ENCODE measurements around the gene NPHS2. TPM values are rescaled to one million over a fixed set of nuclear protein-coding genes. Genes with fewer than 3 reads are reported as not detected.
A peak's percentile ranks its signal among the peaks of the same experiment; 100 is the strongest.

Gene NPHS2
- total RNA-seq, 4 donors from 2014 or later: not detected

DNA sequence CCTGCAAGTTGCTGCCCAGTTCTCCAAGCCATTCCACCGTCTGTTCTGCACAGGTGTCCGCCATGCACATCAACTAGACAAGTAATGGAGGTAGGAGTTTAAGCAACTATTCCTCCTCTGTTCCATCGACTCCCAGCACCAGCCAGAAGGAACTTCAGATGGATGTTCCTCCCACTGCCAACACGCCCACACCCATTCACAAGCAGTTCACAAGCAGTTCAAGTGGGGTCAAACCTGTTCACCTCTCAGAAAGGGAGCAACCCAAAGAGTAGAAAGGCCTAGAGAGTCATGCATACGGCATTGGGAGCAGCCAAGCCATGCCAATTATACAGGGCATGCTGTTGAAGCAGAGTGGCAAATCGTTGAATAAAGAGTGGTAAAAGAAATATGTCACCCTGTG lies 11.6 kb upstream of the NPHS2 start:
- intact Hi-C loops (cut with DNase I; ENCODE audit: low total_unique reads): no loop called here

DNA sequence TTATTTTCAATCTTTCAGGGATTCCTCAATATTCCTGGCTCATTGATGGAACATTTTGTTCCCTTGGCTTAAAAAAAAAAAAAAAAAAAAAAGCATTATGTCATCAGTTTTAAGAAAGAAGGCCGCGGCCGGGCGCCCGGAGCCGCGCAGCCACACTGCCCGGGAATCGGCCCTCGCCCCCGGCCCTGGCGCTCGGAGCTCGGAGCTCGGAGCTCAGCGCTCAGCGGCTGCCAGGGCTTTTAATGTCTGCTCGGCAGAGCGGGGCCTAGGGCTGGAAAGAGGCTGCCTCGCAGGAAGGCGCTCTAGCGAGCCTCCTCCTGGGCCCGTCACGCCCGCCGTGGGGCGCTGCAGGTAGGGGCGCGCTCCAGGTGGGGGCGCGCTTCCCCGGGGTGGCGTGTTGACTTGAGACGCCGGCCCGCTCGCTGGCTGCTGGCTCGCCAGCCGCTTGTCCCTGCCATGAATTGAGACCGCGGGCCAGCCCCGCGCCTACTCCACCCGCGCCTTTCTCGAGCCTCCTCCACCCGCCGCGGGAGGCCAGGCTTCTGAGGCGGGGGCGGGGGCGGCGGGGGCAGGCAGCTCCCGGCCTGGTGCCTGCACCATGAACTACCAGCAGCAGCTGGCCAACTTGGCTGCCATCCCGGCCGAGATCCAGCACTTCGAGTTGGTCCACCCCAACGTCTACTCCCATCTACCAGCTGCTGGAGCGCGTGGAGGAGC lies 10.5 kb upstream of the NPHS2 start:
- WGBS, 2 donors: 2 to 10% methylated on average over 39 to 42 of the region's 60 CpGs

More for the DNA sequence above, 11.6 kb upstream of the NPHS2 start:
- H3K4me3 ChIP-seq (ENCODE audit: low read depth, poor library complexity, severe bottlenecking): no peak overlapping the region
- TF ChIP-seq, protein P1, sequence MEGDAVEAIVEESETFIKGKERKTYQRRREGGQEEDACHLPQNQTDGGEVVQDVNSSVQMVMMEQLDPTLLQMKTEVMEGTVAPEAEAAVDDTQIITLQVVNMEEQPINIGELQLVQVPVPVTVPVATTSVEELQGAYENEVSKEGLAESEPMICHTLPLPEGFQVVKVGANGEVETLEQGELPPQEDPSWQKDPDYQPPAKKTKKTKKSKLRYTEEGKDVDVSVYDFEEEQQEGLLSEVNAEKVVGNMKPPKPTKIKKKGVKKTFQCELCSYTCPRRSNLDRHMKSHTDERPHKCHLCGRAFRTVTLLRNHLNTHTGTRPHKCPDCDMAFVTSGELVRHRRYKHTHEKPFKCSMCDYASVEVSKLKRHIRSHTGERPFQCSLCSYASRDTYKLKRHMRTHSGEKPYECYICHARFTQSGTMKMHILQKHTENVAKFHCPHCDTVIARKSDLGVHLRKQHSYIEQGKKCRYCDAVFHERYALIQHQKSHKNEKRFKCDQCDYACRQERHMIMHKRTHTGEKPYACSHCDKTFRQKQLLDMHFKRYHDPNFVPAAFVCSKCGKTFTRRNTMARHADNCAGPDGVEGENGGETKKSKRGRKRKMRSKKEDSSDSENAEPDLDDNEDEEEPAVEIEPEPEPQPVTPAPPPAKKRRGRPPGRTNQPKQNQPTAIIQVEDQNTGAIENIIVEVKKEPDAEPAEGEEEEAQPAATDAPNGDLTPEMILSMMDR (IDR thresholded peaks at IDR 0.05): no peak
- no peak for TF ChIP-seq POLR2A (IDR thresholded peaks at IDR 0.05)
- no peak for DNase-seq (ENCODE audit: low spot score in 2 of 2)
- WGBS, 2 donors: 92 to 97% methylated on average over 6 of the region's 6 CpGs

DNA sequence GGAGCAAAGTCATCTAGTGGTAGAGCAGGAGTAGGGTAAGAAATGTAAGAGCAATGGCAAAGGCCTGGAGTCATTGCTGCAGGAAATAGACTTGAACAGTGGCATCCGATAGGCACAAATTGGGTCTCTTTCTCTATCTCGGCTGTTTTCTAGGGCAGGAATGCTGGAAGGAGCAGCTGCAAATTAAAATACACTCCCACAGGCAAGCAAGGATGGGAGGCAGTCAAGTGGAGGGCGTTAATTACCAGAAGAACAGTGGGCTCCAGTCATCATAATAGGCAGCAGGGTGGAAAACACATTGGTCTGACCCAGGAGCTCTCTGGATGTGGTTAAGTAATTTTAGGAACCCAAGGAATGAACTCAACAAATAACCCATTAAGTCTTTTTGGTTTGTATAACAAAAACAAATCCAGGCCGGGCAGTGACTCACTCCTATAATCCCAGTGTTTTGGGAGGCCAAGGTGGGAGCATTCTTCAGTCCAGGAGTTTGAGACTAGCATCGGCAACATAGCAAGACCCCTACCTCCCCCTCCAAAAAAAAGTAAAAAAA lies 8.1 kb upstream of the NPHS2 start:
- no peak overlapping the region for H3K4me3 ChIP-seq (ENCODE audit: low read depth, poor library complexity, severe bottlenecking)
- intact Hi-C loops (cut with DNase I; ENCODE audit: low total_unique reads): no loop called here
- no peak for DNase-seq (ENCODE audit: low spot score in 2 of 2)
- 88 to 92% methylated on average over 5 of the region's 5 CpGs for WGBS, 2 donors
- TF ChIP-seq, protein P1 (IDR thresholded peaks at IDR 0.05): no peak

More for the DNA sequence above, 10.5 kb upstream of the NPHS2 start:
- intact Hi-C loops (cut with DNase I; ENCODE audit: low total_unique reads): no loop called here
- DNase-seq (ENCODE audit: low spot score in 2 of 2): peak; percentile 42 to 89
- TF ChIP-seq POLR2A (IDR thresholded peaks at IDR 0.05): no peak
- TF ChIP-seq, protein P1 (IDR thresholded peaks at IDR 0.05): no peak
- H3K4me3 ChIP-seq (ENCODE audit: low read depth, poor library complexity, severe bottlenecking): no peak overlapping the region

DNA sequence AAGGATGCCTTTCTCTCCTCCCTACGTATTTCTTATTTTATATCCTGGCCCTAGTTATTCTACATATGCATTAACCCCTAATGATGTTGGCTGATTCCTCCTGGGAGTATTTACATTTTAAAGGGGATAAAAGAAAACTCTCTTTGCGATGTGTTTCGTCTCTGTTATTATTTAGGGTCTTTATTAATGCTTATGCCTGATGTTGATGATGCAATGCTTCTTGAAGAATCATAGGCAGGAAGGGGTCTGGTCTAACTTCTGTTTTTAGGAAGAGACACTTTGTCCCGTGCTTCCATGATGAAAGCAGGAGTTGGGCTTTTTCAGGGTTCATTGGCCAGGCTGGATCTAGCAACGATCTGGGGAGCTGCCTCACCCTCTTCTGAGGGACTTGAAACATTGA lies 761 bp upstream of the NPHS2 start:
- intact Hi-C loops (cut with DNase I; ENCODE audit: low total_unique reads): no loop called here
- H3K4me3 ChIP-seq (ENCODE audit: low read depth, poor library complexity, severe bottlenecking): no peak overlapping the region
- 31% methylated on average over 5 of the region's 5 CpGs for WGBS, 2 donors
- TF ChIP-seq, protein P1 (IDR thresholded peaks at IDR 0.05): no peak
- no peak for TF ChIP-seq POLR2A (IDR thresholded peaks at IDR 0.05)
- no peak for DNase-seq (ENCODE audit: low spot score in 2 of 2)

DNA sequence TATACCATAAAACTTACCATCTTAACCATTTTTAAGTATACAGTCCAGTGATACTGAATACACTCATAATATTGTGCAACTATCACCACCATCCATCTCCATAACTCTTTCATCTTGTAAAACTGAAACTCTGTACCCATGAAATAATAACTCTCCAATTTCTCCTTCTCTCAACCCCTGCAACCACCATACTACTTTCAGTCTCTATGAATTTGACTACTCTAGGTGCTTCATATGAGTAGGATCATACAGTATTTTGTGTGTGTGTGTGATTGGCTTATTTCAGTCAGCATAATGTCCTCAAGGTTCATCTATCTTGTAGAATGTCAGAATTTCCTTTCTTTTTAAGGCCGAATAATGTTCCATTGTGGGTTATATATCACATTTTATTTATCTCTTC lies 17.7 kb downstream of the NPHS2 start:
- no peak for DNase-seq (ENCODE audit: low spot score in 2 of 2)
- intact Hi-C loops (cut with DNase I; ENCODE audit: low total_unique reads): no loop called here
- 97 to 100% methylated on average over 1 of the region's 1 CpG for WGBS, 2 donors
- no peak overlapping the region for H3K4me3 ChIP-seq (ENCODE audit: low read depth, poor library complexity, severe bottlenecking)
- no peak for TF ChIP-seq POLR2A (IDR thresholded peaks at IDR 0.05)
- TF ChIP-seq, protein P1 (IDR thresholded peaks at IDR 0.05): no peak

DNA sequence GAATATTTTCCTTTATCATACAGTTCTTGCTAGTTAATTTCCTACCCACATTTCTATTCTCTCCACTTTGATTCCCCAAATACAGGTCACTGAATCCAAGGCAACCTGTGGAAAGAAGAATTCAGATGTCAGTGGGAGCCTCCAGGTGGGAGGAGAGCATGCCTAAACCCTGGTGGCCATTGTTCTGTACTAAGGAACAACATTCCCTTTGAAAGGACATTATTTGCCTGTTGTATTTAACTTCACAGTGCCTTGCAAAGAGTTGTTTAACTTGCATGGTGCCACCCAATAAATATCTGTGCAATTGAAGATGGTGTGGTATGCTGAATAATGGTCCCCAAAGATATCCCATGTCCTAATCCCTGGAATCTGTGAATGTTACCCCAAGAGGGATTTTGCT lies 21.3 kb downstream of the NPHS2 start:
- no peak for DNase-seq (ENCODE audit: low spot score in 2 of 2)
- intact Hi-C loops (cut with DNase I; ENCODE audit: low total_unique reads): no loop called here
- TF ChIP-seq, protein P1 (IDR thresholded peaks at IDR 0.05): no peak
- TF ChIP-seq POLR2A (IDR thresholded peaks at IDR 0.05): no peak

More for the DNA sequence above, 21.3 kb downstream of the NPHS2 start:
- H3K4me3 ChIP-seq (ENCODE audit: low read depth, poor library complexity, severe bottlenecking): no peak overlapping the region
